Activated effector memory CD4-positive, alpha-beta T cell treated with anti-CD3 and anti-CD28 coated beads, Interleukin-2, amount 50 U/mL, for 16 hours (primary cell): Measurements from ENCODE around the gene KRTAP5-9.
A peak's percentile ranks its signal among the peaks of the same experiment; 100 is the strongest.
"Not testable (repeated sequence)": the region's sequence is repeated elsewhere in the genome, so short reads cannot be mapped to it uniquely, and the experiment has no call there.

ENCODE experiments used
- DNase-seq: peaks from one replicate; pipeline ENCODE4 v3.0.0-alpha.2; 2020

The KRTAP5-9 gene, protein sequence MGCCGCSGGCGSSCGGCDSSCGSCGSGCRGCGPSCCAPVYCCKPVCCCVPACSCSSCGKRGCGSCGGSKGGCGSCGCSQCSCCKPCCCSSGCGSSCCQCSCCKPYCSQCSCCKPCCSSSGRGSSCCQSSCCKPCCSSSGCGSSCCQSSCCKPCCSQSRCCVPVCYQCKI

GRCh38 chr11:71548120-71548519 lies at the start of gene KRTAP5-9:
TSS of gene KRTAP5-9 (plus strand) at chr11:71548420. CDS start at chr11:71548658, 238 bp downstream.
- DNase-seq: no peak

DNA sequence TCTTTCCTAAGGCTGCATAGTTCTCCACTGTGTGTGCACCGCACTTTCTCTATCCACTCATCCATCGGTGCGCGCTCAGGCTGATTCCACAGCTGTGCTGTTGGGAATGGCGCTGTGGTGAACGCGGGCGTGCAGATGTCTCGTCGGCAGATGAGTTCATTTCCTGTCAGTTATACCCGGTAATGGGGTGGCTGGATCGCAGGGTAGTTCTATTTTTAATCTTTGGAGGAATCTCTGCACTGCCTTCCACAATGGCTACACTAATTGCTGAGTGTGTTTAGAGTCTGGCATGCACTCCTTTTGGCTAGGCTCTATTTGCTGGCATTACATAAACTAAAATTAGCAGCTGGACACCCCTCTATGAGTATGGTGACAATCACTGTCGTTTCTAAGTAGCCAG lies 49.1 kb upstream of the KRTAP5-9 start:
- no peak for DNase-seq

DNA sequence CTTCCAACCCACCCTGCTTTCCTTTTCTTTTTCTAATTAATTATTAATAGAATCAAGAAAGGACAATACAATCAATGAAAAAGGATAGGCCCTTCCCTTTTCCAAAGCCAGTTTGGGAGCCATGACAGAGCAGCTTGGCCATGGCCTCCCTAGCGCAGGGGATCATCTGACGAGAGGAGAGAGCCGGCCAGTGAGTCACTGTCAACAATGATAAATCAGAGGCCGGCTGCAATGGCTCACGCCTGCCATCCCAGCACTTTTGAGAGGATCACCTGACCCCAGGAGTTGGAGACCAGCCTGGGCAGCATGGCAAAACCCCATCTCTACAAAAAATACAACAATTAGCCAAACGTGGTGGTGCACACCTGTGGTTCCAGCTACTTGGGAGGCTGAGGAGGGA lies 48.7 kb upstream of the KRTAP5-9 start:
- no peak for DNase-seq

DNA sequence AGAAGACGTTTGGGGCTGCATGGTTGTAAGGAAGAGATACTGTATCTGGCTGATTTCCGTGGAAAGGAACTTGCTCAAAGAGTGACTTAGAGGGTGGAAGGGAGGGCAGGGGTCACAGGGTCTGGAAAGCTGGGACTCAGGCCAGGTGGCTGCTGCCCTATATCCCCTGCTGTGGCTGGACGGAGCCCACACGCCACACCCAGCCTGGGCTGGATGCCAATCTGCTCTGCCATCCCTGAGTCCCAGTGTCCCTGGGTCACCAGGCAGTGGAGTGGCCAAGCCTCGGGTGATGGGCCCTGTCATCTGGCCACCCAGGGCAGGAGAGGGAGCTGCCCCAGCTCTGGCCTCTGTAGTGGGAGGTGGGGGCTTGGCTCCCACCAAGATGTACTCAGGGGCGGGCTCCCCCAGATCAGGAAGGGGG lies 47.6 kb upstream of the KRTAP5-9 start:
- no peak for DNase-seq

GRCh38 chr11:71501071-71501985 lies 46.9 kb upstream of the KRTAP5-9 start:
- no peak for DNase-seq

- no peak for DNase-seq
Measured at GRCh38 chr11:71502026-71502425, 46.2 kb upstream of the KRTAP5-9 start.

DNA sequence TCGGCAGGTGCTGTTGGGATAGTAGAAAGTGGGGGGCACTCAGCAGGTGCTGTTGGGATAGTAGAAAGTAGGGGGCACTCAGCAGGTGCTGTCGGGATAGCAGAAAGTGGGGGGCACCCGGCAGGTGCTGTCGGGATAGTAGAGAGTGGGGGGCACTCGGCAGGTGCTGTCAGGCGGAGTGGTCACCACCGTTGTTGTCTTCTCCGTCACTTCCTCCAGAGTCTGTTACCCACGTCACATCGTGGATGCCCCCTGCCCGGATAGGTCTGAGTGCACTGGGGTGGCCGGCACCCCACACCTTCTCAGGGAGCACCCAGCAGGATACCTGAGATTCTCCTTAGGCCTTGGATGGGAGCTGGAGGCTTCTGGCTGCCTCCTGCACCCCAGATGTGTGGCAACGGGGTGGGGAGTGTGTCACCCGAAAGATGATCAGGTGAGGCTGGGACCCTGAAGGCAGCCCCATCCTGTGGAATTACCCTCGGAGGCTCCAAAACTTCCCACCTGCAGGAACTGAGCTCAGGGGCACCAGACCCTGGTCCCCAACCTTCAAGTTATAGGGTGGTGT lies 45.3 kb upstream of the KRTAP5-9 start:
- no peak for DNase-seq

DNA sequence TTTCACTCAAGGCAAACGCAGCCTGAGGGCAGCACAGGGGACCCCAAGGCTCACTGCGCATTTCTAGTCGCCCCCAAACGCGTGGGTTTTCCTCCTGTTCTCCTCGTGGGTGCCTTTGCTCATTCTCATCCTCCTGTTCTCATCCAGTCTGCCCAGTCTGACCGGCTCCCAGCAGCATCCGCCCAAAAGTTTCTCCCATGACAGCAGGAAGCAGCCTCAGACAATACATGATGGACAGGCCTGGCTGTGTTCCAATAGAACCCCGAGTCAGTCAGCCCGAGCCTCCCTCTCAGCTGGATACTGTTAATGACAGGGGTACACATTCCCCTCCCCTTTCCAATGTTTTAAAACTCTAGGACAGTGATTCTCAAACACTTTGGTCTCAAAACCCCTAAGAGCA lies 43.7 kb upstream of the KRTAP5-9 start:
- DNase-seq: no peak

GRCh38 chr11:71505001-71505400 lies 43.2 kb upstream of the KRTAP5-9 start:
- DNase-seq: no peak

DNA sequence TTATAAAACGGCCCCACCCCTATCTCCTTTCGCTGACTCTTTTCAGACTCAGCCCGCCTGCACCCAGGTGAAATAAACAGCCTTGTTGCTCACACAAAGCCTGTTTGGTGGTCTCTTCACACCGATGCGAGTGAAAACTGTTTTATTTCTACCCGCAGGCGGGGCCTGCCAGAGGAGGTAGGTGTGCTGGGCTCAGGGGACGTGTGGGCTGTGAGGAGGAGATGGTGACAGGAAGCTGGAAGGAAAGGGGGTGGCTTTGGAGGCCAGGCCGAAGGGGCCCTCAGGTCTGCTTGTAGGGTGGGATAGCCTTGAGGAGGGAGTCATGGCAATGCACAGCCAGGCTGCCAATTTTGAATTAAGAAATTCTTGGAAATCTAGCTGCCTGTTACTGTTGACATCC lies 42.4 kb upstream of the KRTAP5-9 start:
- DNase-seq: no peak

- DNase-seq: no peak
Measured at GRCh38 chr11:71507102-71507501, 41.1 kb upstream of the KRTAP5-9 start.

DNA sequence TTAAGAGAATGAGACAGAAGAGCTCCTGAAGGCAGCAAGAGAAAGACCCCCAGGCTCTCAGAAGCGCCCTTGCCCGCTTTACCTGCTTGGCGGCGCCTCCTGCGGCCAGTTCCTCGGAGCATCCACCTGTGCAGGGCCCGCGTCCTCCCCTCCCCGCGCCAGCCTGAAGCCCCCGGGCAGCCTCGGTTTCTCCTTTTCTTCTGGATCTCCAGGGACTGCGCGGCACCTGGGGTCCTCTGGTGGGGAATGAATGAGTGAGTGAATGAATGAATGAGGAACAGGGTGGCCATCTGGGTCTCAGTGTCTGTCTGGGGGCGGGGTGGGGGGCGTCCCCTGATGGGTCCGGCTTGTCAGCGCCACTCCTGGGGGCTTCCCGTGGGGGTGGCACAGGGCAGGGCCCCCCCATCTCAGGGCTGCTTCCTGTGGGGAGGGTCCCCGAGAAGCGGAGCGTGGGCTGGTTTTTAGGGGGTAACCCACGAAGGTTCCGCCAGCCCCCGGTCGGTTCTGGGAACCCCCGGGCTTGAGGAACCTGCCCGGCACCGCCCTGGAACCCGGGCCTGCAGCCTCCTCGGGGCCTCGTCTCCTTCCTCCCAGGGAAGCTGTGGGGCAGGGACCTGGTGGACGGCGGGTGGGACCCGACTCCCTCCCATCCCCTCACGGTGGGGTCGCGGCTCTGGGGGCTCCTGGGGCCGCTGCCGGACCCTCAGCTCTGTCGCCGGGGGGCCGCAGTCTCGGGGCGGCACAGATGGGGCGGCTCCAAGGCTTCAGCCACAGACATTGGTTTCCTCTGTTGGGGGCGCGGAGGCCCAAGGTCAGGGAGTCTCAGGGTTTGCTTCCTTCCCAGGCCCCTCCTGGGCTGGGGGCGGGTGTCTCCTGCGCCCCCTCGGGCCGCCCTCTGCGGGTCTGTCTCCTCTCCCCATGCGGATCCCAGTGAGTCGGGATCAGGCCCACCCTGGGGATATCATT lies 29.4 kb upstream of the KRTAP5-9 start:
- peak; percentile 44 for DNase-seq

DNA sequence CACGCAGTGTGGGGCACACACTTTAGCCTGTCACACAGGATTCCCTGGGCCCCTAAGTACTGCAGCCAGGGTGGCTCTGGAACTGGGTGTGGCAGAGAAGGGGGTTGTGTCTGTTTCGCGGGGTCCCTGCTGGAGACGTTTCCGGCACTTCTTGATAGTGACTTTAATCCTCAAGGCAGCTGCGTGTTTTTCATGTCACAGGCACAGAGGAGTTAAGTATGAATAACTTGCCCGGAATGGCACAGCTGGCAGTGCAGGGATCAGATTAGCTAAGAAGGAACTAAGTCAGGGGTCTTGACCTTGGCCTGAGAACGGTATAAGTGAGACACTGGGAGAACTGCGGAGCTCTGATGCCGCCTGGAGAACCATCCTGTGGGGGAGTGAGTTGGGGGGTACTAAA lies 28.7 kb upstream of the KRTAP5-9 start:
- DNase-seq: no peak

- no peak for DNase-seq
Measured at GRCh38 chr11:71525188-71525937, 22.9 kb upstream of the KRTAP5-9 start.

DNA sequence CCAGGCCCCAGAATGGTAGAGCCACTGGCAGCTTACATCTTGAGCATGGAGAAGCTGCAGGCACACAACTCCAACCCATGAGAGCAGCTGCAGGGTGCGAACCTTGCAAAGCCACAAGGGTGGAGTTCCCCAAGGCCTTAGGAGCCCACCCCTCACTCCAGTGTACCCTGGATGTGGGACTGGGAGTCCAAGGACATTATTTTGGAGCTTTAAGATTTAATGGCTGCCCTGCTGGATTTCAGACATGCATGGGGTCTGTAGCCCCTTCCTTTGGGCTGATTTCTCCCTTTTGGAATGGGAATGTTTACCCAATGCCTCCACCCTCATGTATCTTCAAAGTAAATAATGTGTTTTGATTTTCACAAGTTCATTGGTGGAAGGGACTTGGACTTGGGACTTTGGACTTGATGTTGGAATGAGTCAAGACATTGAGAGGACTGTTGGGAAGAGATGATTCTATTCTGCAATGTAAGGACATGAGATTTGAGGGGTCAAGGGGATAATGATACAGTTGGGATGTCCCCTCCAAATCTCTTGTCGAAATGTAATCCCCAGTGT lies 22.2 kb upstream of the KRTAP5-9 start:
- DNase-seq: no peak

GRCh38 chr11:71526796-71527575 lies 21.2 kb upstream of the KRTAP5-9 start, which contains the start of gene KRTAP5-7:
TSS of gene KRTAP5-7 (plus strand) at chr11:71527267. CDS start at chr11:71527301, 34 bp downstream.
- DNase-seq: not testable (repeated sequence)

GRCh38 chr11:71527576-71528210 lies 20.5 kb upstream of the KRTAP5-9 start:
- DNase-seq: no peak

- no peak for DNase-seq
Measured at GRCh38 chr11:71530602-71531001, 17.6 kb upstream of the KRTAP5-9 start.

DNA sequence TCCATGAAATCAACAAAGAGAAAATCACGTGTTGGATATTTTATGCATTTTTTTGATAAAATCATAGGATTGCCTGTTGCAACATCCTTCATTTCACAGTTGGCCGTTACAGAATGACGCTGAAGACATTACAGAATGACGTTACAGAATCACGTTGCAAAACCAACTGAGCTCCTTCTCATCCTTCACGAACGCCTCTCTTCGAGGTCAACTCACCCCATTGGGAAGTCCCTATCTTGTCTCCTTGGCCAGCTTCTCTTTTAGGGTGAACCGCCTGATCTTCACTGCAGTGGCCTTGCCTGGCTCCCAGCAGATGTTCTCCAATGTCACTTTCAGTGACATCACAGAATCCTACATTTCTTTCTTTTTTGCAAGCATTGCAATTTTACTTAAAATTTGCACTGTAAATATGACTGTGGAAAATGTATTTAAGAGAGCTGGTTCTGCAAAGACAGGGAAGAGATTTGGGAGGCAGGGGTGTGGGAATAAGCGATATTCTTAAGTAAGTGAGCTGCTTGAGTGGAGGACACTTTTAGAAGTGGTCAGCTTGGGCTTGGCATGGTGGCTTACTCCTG lies 16.1 kb upstream of the KRTAP5-9 start:
- no peak for DNase-seq
